NCI-H446 (cell line): ENCODE results near the gene MEDAG.
"Not testable (repeated sequence)": the region's sequence is repeated elsewhere in the genome, so short reads cannot be mapped to it uniquely, and the experiment has no call there.

Experiments used
- DNase-seq, 2 experiments: peaks; one replicate each; lab custom pipeline; 2025; lab: John Stamatoyannopoulos, UW

The MEDAG gene

GRCh38 chr13:30907121-30907861 is 1.2 kb downstream of the MEDAG start:
- peak in 1 of 2 experiments; percentile 14 for DNase-seq

GRCh38 chr13:30908416-30908980 is 2.4 kb downstream of the MEDAG start:
- DNase-seq = peak in 1 of 2 experiments; percentile 25

- no peak for DNase-seq
Measured at GRCh38 chr13:30910676-30911075, 4.6 kb downstream of the MEDAG start.

GRCh38 chr13:30915691-30916541 is 9.8 kb downstream of the MEDAG start:
- DNase-seq = no peak

- DNase-seq = no peak
Measured at GRCh38 chr13:30916991-30917390, 10.9 kb downstream of the MEDAG start.

GRCh38 chr13:30918662-30919405 is 12.8 kb downstream of the MEDAG start:
- no peak for DNase-seq

GRCh38 chr13:30920162-30920909 is 14.3 kb downstream of the MEDAG start:
- DNase-seq = no peak

- DNase-seq = no peak
Measured at GRCh38 chr13:30923418-30923817, 17.3 kb downstream of the MEDAG start.

GRCh38 chr13:30924721-30925120 is 18.6 kb downstream of the MEDAG start:
- DNase-seq = no peak

GRCh38 chr13:30925429-30925828 is 19.4 kb downstream of the MEDAG start:
- DNase-seq = no peak

GRCh38 chr13:30926781-30927180 is 20.7 kb downstream of the MEDAG start:
- DNase-seq = no peak

- not testable (repeated sequence) for DNase-seq
Measured at GRCh38 chr13:30927188-30927587, 21.1 kb downstream of the MEDAG start.

GRCh38 chr13:30927595-30927994 is 21.5 kb downstream of the MEDAG start:
- no peak for DNase-seq

- DNase-seq = no peak
Measured at GRCh38 chr13:30928978-30929377, 22.9 kb downstream of the MEDAG start.

GRCh38 chr13:30932481-30933353 is 26.6 kb downstream of the MEDAG start, which contains the start of gene TEX26:
Gene TEX26, plus strand, starts transcription at chr13:30932656. Its CDS starts 60 bp downstream, at chr13:30932716.
- no peak for DNase-seq

- no peak for DNase-seq
Measured at GRCh38 chr13:30933354-30933670, 27.2 kb downstream of the MEDAG start.

GRCh38 chr13:30934381-30934780 is 28.3 kb downstream of the MEDAG start:
- DNase-seq = no peak

- DNase-seq = no peak
Measured at GRCh38 chr13:30934803-30935202, 28.7 kb downstream of the MEDAG start.

GRCh38 chr13:30936971-30937370 is 30.9 kb downstream of the MEDAG start:
- DNase-seq = no peak

GRCh38 chr13:30943881-30944280 is 37.8 kb downstream of the MEDAG start:
- DNase-seq = no peak
